ENCODE measurements around the gene DHRS3. TPM values are rescaled to one million over a fixed set of nuclear protein-coding genes. Genes with fewer than 3 reads are reported as not detected.

The DHRS3 gene
- total and polyA plus RNA-seq, 2 donors (not counting 3 experiments of a cell fraction or from before 2014, with no cell fraction given) = 54.3 to 75.2 TPM

DNA sequence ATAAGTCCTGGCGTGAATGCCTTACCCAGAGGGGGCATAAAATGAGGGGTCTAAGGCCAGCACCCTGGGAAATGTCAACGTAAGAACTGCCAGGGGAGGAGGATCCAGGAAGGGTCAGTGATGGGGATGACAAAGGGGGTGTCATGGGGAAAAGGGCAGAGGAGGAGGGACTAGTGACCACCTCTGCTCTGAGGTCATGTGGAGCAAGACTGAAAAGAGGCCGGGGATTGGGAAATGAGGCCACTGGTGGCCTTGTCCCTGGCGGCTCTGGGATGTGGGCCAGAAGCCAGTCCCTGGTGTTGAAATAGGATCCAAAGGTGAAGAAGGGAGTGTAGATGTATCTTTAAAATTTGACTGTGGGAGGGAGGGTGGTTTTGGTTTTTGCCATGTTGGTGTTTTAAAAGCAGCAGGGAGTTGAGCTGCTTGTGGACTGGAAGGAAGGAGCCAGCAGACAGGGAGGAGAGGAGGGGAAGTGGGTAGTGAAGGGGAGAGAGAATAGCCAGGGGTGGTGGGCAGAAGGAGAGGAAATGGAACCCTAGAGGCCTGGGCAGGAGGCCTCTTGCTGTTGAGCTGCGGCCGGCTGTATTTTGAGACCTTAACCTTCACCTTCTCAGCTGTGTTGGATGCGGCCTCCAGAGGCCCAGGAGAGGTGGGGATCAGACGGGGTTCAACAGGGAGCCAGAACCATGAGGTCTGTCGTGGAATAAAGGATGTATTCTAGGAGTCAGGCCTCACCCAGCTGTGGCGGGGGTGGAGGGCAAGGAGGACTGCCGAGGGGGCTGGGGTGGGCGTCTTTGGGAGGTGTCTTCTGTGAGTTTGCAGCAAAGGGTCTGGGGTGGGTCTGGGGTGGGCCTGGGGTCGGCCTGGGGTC lies 92.5 kb downstream of the DHRS3 start:
- FAIRE-seq = no peak
- no peak for TF ChIP-seq JUN (IDR thresholded peaks at IDR 0.05; ENCODE audit: borderline replicate concordance, insufficient read depth, insufficient read length, low read depth)
- no peak for TF ChIP-seq GATA2 (IDR thresholded peaks at IDR 0.05; ENCODE audit: insufficient read depth, insufficient read length, low read depth, low read length)
- no peak for TF ChIP-seq POLR2A (IDR thresholded peaks at IDR 0.05; ENCODE audit: low read depth, low read length)
- no peak for TF ChIP-seq FOS (IDR thresholded peaks at IDR 0.05; ENCODE audit: borderline replicate concordance, insufficient read depth, low read length)
- no peak for TF ChIP-seq EZH2 (IDR thresholded peaks at IDR 0.05; ENCODE audit: borderline replicate concordance, low read depth, low read length, severe bottlenecking)
- TF ChIP-seq, protein P1, sequence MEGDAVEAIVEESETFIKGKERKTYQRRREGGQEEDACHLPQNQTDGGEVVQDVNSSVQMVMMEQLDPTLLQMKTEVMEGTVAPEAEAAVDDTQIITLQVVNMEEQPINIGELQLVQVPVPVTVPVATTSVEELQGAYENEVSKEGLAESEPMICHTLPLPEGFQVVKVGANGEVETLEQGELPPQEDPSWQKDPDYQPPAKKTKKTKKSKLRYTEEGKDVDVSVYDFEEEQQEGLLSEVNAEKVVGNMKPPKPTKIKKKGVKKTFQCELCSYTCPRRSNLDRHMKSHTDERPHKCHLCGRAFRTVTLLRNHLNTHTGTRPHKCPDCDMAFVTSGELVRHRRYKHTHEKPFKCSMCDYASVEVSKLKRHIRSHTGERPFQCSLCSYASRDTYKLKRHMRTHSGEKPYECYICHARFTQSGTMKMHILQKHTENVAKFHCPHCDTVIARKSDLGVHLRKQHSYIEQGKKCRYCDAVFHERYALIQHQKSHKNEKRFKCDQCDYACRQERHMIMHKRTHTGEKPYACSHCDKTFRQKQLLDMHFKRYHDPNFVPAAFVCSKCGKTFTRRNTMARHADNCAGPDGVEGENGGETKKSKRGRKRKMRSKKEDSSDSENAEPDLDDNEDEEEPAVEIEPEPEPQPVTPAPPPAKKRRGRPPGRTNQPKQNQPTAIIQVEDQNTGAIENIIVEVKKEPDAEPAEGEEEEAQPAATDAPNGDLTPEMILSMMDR (IDR thresholded peaks at IDR 0.05; ENCODE audit: extremely low read depth in 1 of 2, insufficient read depth in 1 of 2, low read depth in 1 of 2, low read length in 2 of 2) = no peak
- no peak for TF ChIP-seq POLR2AphosphoS5 (IDR thresholded peaks at IDR 0.05; ENCODE audit: insufficient read depth, low read depth, low read length)

More for the DNA sequence above, 92.5 kb downstream of the DHRS3 start:
- no peaks in the 10 kb centered on the region for H3K36me3 ChIP-seq (ENCODE audit: control insufficient read depth in 2 of 2, extremely low read depth in 1 of 2, insufficient read depth in 2 of 2, low read length in 2 of 2)
- no peak overlapping the region for H2AFZ ChIP-seq (ENCODE audit: low read depth, low read length)
- H3K9me1 ChIP-seq (replicated peaks; ENCODE audit: control insufficient read depth, extremely low read depth, insufficient read depth, low read length) = no peaks in the 10 kb centered on the region
- ChIA-PET POLR2A (no interaction called here), CTCF (interaction anchor here (1.3 kb wide), 1 partner anchor 15 kb away, joined by 3 read pairs; no protein-coding TSS in a partner anchor)
- no peak overlapping the region for H3K4me2 ChIP-seq (ENCODE audit: insufficient read depth, low read length)
- DNase-seq (ENCODE audit: low read depth, low spot score) = no peak
- dilution Hi-C loops (cut with MboI; ENCODE audit: extremely low pct_ligation_motif_present, low sequenced_read_pairs) (no loop called here), intact Hi-C loops (cut with micrococcal nuclease) (no loop called here)
- H3K79me2 ChIP-seq (ENCODE audit: control insufficient read depth, insufficient read depth, low read length) = no peaks in the 10 kb centered on the region
- no peaks in the 10 kb centered on the region for H3K9me3 ChIP-seq (replicated peaks; ENCODE audit: control insufficient read depth, insufficient read depth, low read length)
- H3K27me3 ChIP-seq (ENCODE audit: control insufficient read depth in 2 of 2, insufficient read depth in 2 of 2, low read length in 2 of 2) = no peaks in the 10 kb centered on the region
- BruUV-seq (replicated peaks) = no TSS peak
- H3K9ac ChIP-seq (replicated peaks; ENCODE audit: extremely low read depth, insufficient read depth, low read length) = no peak overlapping the region
- no peaks in the 10 kb centered on the region for H3K4me1 ChIP-seq (ENCODE audit: control insufficient read depth, extremely low read depth, insufficient read depth, low read length)
- no peak overlapping the region for H3K27ac ChIP-seq (ENCODE audit: insufficient read depth, low read depth, low read length)
- no peak overlapping the region for H3K4me3 ChIP-seq (replicated peaks in 1 of 3; ENCODE audit: insufficient read depth in 1 of 3, low read depth in 1 of 3, low read length in 3 of 3)
- H4K20me1 ChIP-seq (replicated peaks; ENCODE audit: control insufficient read depth, extremely low read depth, insufficient read depth, low read length) = no peaks in the 10 kb centered on the region
